ENCODE measurements around the gene JCHAIN.

- TF ChIP-seq ZFP36 (IDR thresholded peaks at IDR 0.05; ENCODE audit: borderline replicate concordance, partially characterized antibody) (no peak), HOXA7 (CRISPR knock-in tag; IDR thresholded peaks at IDR 0.05) (no peak), SREBF2 (IDR thresholded peaks at IDR 0.05) (no peak), CTCF (IDR thresholded peaks at IDR 0.05) (no peak), EP300 (IDR thresholded peaks at IDR 0.05) (no peak), PBX3 (IDR thresholded peaks at IDR 0.05) (no peak), SMC3 (IDR thresholded peaks at IDR 0.05) (no peak), POLR2A (IDR thresholded peaks at IDR 0.05; ENCODE audit: low read length) (no peak), REST (IDR thresholded peaks at IDR 0.05) (no peak), PHF8 (IDR thresholded peaks at IDR 0.05; ENCODE audit: borderline replicate concordance, low read depth) (no peak), HDAC2 (IDR thresholded peaks at IDR 0.05) (no peak), NFE2L2 (conservative IDR thresholded peaks at IDR 0.05; ENCODE audit: low read length) (no peak)
- TF ChIP-seq, protein P1, sequence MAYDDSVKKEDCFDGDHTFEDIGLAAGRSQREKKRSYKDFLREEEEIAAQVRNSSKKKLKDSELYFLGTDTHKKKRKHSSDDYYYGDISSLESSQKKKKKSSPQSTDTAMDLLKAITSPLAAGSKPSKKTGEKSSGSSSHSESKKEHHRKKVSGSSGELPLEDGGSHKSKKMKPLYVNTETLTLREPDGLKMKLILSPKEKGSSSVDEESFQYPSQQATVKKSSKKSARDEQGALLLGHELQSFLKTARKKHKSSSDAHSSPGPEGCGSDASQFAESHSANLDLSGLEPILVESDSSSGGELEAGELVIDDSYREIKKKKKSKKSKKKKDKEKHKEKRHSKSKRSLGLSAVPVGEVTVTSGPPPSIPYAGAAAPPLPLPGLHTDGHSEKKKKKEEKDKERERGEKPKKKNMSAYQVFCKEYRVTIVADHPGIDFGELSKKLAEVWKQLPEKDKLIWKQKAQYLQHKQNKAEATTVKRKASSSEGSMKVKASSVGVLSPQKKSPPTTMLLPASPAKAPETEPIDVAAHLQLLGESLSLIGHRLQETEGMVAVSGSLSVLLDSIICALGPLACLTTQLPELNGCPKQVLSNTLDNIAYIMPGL (CRISPR knock-in tag; IDR thresholded peaks at IDR 0.05; ENCODE audit: borderline replicate concordance) = no peak
- TF ChIP-seq, protein P2, sequence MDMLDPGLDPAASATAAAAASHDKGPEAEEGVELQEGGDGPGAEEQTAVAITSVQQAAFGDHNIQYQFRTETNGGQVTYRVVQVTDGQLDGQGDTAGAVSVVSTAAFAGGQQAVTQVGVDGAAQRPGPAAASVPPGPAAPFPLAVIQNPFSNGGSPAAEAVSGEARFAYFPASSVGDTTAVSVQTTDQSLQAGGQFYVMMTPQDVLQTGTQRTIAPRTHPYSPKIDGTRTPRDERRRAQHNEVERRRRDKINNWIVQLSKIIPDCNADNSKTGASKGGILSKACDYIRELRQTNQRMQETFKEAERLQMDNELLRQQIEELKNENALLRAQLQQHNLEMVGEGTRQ (IDR thresholded peaks at IDR 0.05) = no peak
Observed at GRCh38 chr4:70657326-70657725, 9.0 kb downstream of the JCHAIN start.

Data from A549 (cell line).